NK-92 (cell line): ENCODE results near the gene CWF19L2.
"Not testable (repeated sequence)": the region's sequence is repeated elsewhere in the genome, so short reads cannot be mapped to it uniquely, and the experiment has no call there.

ENCODE experiments used
- DNase-seq: peaks from one replicate; lab custom pipeline; 2025; ENCODE audit not compliant: unreplicated experiment; lab: John Stamatoyannopoulos, UW

Gene CWF19L2

GRCh38 chr11:107439586-107440167, 17.9 kb downstream of the CWF19L2 start:
- DNase-seq = no peak

- DNase-seq = no peak
These were observed 19.5 kb downstream of the CWF19L2 start for GRCh38 chr11:107438148-107438547.

- no peak for DNase-seq
These were observed 27.1 kb downstream of the CWF19L2 start for GRCh38 chr11:107430525-107430924.

- DNase-seq = no peak
These were observed 29.9 kb downstream of the CWF19L2 start for GRCh38 chr11:107427569-107428180.

- DNase-seq = no peak
These were observed 44.3 kb downstream of the CWF19L2 start for GRCh38 chr11:107413352-107413751.

- no peak for DNase-seq
These were observed 48.8 kb downstream of the CWF19L2 start for GRCh38 chr11:107408762-107409211.

- no peak for DNase-seq
These were observed 52.4 kb downstream of the CWF19L2 start for GRCh38 chr11:107405260-107405659.

GRCh38 chr11:107401131-107401530, 56.5 kb downstream of the CWF19L2 start:
- DNase-seq = not testable (repeated sequence)

- no peak for DNase-seq
These were observed 60.3 kb downstream of the CWF19L2 start for GRCh38 chr11:107397357-107397756.

- DNase-seq = no peak
These were observed 65.0 kb downstream of the CWF19L2 start for GRCh38 chr11:107392611-107393010.

GRCh38 chr11:107390701-107391100, 66.9 kb downstream of the CWF19L2 start:
- DNase-seq = not testable (repeated sequence)

GRCh38 chr11:107387666-107388065, 70.0 kb downstream of the CWF19L2 start:
- DNase-seq = no peak

- DNase-seq = no peak
These were observed 72.2 kb downstream of the CWF19L2 start for GRCh38 chr11:107385361-107385981.

GRCh38 chr11:107384144-107384852, 73.3 kb downstream of the CWF19L2 start:
- DNase-seq = no peak

GRCh38 chr11:107372439-107372838, 85.2 kb downstream of the CWF19L2 start:
- DNase-seq = no peak

GRCh38 chr11:107370390-107370789, 87.2 kb downstream of the CWF19L2 start:
- DNase-seq = no peak

GRCh38 chr11:107359701-107360100, 97.9 kb downstream of the CWF19L2 start:
- DNase-seq = no peak

GRCh38 chr11:107357877-107358276, 99.7 kb downstream of the CWF19L2 start:
- DNase-seq = no peak

GRCh38 chr11:107354780-107355179, 102.8 kb downstream of the CWF19L2 start:
- no peak for DNase-seq

- no peak for DNase-seq
These were observed 119.7 kb downstream of the CWF19L2 start for GRCh38 chr11:107337917-107338316.

GRCh38 chr11:107331728-107332127, 125.9 kb downstream of the CWF19L2 start:
- no peak for DNase-seq

GRCh38 chr11:107329164-107329563, 128.5 kb downstream of the CWF19L2 start:
- no peak for DNase-seq
